Erythroblast (primary cell): ENCODE results near the gene RANBP17.

Experiments
- GATA1 ChIP-seq: IDR thresholded peaks from 2 replicates; pipeline ENCODE4 v1.6.1; 2011; ENCODE audit warnings: low read depth, mild to moderate bottlenecking, control low read depth, low read length, moderate library complexity
- POLR2A ChIP-seq: IDR thresholded peaks from 2 replicates; pipeline ENCODE4 v1.6.1; 2011; ENCODE audit warnings: mild to moderate bottlenecking, low read length

DNA sequence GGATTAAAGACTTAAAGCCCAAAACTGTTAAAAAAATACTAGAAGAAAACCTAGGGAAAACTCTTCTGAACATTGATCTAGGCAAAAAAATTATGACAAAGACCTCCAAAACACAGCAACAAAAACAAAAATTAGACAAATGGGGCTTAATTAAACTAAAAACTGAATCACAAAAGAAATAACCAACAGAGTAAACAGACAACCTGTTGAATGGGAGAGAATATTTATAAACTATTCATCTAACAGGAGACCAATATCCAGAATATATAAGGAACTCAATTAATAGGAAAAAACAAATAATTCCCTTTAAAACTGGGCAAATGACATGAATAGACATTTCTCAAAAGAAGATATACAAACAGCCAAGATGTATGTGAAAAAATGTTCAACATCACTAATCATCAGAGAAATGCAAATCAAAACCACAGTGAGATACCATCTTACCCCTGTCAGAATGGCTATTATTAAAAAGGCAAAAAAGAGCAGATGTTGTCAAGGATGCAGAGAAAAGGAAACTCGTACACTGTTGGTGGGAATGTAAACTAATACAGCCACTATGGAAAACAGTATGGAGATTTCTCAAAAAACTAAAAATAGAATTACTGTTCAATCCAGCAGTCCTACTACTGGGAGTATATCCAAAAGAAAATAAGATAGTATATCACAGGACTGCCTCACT is 397.1 kb downstream of the RANBP17 start:
- TF ChIP-seq POLR2A: no peak
- no peak for TF ChIP-seq GATA1
